ENCODE results near the gene MIA.
"Not testable (repeated sequence)": the region's sequence is repeated elsewhere in the genome, so short reads cannot be mapped to it uniquely, and the experiment has no call there.

MIA gene

DNA sequence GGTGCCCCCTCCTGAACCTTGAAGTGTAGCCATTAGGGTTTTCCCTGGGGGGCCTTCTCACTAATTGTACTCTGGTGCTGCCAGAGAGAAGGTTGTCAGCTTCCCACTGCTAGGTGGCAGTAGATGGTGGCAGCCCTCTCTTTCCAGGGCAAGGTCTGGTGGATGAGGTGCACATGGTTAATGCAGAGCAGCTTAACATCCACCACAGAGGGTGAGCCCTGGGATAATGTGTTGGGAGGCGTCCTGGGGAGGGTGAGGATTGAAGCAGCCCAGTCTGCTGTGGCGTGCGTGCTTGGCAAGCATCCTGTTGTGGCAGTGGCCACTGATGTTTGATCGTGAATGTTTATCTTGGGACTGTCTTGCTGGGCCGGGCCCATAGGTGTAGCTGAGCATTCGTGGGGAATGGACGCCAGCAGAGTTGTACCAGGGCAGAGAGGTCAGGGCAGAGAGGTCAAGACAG, 29.5 kb downstream of the MIA start:
- no peak for DNase-seq

DNA sequence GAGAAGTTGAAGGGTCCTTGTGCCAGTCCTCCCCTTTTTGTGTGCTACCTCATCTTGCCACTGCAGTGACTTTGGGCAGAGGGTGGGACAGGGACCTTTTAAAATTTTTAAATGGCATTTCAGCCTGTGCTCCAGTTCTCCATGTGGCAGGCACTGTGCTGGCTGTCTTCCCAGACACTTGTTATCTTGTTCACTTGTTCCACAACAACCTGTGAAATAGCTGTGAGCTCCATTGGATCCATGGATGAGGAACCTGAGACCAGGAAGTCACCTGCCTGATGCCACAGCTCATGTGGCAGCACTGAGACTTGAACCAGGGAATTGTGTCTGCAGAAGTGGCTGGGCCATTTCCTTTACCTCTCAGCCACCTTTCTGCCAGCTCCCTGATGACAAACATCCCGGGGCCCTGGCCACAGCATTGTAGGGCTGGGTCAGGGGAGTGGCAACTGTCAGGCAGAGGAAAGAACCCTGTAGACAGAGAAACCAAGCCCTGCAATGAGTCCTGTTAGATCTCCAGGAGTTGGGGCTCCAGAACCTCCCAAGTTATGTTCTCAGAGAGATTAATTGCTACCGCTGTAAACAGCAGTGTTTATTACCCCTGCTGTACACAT, 30.0 kb downstream of the MIA start:
- no peak for DNase-seq

DNA sequence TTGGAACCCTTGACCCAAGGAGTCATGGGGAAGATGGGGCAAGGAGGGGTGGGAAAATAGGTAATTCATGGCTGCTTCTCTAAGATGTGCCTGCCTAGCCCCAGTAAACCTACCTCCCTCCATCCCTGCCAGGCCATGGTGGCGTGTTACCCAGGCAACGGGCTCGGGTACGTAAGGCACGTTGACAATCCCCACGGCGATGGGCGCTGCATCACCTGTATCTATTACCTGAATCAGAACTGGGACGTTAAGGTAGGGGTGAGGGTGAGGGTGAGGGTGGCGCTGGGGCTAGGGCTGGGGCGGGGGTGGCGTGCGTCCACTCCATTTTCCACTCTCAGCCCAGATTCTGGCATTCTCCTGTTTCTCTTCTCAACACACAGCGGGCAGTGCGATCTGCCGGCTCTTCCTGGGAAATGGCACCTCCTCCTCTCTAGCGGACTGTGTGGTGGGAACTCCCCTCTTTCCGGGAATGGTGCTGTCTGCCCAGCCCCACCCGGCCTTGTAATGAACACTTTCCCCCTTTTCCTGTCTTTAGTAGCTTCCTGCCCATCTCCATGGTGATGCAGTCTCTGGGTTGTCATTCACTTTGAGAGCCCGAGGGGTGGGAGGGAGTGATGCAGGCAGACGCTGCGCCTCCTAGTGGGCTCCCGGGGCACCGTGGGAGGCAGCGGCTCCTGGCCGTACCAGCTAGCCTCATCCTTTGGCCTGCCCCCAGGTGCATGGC, 31.3 kb downstream of the MIA start:
- DNase-seq, result peak; percentile 58 to 82

DNA sequence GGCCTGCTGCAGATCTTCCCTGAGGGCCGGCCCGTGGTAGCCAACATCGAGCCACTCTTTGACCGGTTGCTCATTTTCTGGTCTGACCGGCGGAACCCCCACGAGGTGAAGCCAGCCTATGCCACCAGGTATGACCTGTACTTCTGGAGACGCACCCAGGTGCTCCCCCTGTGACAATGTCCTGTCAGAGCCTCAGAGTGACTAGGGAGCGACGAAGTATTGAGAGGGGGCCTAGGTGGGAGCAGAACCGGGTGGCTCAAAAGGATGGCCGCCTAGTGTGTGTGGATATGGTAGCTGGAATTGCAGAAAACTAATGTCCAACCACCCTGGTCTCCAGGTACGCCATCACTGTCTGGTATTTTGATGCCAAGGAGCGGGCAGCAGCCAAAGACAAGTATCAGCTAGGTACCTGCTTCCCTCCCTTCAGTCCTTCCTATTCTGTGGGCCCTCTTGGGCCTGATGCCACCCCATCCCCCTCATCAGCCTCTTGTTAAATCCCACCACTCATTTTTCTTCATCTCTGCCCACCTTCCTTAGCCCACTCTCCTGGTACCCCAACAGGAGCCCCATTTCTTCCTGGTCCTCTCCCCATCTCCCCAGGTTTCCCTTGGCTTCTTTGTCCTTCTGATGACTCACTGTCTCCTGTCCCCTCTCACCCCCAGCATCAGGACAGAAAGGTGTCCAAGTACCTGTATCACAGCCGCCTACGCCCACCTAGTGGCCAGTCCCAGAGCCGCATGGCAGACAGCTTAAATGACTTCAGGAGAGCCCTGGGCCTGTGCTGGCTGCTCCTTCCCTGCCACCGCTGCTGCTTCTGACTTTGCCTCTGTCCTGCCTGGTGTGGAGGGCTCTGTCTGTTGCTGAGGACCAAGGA, 32.1 kb downstream of the MIA start:
- no peak for DNase-seq

DNA sequence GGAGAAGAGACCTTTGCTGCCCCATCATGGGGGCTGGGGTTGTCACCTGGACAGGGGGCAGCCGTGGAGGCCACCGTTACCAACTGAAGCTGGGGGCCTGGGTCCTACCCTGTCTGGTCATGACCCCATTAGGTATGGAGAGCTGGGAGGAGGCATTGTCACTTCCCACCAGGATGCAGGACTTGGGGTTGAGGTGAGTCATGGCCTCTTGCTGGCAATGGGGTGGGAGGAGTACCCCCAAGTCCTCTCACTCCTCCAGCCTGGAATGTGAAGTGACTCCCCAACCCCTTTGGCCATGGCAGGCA, 32.7 kb downstream of the MIA start:
- DNase-seq, result no peak

DNA sequence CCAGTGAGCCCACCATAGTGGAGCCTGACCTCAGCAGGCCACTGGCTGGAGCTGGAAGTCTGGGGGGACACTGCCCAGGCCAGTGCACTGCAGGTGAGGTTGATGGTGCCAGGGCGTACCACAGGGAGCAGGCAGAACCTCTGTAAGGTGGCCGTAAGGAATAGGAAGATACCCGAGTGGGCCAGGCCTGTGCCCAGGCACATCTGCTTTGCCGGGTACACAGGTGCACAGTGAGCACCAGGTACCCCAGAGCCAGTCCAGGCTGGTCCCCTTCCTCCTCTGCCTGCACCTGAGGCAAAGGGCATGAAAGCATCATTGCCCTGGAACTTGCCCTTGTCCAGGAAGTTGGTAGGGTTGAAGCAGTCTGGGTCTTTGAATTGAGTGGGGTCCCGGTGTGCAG, 33.2 kb downstream of the MIA start:
- DNase-seq, result no peak

DNA sequence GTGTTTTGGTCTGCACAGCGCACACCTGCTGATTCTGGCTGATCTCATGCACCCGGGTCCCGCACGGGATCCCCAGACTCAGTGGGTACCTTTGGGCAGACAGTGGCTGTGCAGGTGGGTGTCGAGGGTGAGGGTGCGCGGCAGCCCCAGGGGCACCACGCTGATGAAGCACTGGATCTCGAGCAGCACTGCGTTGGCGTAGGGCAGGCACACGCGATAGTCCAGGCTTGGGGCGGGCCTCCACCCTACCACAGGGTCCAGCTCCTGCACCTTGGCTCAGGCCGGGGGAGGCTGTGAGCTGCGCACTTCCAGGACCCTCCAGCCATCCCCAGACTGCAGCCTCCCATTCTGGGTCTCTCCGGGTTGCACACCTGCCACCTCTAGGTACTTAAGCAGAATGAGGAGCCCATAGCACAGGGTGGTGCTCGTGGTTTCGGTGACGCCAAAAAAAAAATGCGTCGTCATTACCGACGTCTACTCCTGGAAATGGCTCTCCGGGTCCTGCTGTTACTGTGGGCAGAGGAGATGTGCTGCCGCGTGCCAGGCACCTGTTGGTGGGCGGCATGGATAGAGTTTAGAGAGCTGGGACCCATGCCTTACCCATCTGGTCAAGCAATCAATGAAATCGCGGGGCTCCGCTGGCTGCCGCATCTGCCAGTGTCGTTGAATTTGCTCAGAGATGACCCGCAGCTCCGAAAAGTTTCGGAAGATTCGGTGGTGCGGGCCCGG, 34.2 kb downstream of the MIA start:
- no peak for DNase-seq

DNA sequence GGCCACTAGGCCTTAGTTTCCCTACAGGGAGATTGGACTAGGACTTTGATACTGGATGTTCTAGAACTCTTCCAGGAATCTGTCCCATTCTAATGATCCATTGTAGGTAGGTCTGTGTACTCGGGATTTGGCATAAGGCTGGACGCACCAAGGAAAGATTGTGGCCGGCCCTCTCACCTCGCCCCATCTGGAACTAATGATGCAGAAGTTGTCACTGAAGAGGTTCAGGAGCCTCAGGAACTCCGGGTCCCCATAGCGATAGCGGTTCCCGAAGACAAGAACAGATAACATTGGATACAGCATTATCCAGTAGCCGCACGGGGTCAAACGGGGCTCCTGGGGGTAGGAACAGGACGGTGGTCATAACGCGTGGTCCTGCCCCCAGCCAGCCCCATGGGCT, 34.8 kb downstream of the MIA start:
- DNase-seq, result no peak

DNA sequence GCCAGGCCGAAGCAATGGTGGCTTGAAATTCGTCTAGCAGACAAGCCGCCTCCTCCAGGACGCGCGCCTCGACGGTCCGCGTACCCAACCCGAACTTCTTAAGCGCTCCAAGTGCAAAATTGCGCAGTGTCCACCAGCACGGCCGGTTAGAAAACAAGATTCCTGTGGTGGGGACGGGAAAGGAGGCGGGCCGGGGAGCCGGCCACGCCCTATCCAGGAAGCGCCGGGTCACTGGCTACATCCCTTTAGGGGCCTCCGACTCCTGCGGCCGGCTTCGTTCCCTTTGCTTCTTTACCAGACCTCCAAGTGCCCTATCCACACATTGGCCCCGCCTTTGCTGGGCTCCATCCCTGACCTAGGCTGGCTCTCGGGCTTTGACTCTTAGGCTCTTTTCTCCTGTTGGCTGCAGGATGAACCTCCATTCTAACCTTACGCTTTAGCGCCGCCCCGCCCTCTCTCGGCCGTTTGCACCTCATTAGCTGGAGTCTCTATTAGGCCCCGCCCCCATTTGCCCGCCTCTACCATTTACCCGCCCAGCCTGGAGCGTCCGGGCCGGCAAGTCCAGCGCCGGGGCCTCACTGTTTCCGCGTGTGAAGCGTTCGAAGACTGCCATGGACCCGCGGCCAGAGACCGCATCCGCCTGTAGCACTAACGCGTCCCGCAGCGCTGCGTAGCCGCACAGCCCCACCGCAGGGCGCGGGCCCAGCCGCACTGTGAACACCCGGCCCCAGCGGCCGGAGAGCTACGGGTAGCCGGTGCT, 35.5 kb downstream of the MIA start:
- peak in 1 of 2 experiments; percentile 58 for DNase-seq

DNA sequence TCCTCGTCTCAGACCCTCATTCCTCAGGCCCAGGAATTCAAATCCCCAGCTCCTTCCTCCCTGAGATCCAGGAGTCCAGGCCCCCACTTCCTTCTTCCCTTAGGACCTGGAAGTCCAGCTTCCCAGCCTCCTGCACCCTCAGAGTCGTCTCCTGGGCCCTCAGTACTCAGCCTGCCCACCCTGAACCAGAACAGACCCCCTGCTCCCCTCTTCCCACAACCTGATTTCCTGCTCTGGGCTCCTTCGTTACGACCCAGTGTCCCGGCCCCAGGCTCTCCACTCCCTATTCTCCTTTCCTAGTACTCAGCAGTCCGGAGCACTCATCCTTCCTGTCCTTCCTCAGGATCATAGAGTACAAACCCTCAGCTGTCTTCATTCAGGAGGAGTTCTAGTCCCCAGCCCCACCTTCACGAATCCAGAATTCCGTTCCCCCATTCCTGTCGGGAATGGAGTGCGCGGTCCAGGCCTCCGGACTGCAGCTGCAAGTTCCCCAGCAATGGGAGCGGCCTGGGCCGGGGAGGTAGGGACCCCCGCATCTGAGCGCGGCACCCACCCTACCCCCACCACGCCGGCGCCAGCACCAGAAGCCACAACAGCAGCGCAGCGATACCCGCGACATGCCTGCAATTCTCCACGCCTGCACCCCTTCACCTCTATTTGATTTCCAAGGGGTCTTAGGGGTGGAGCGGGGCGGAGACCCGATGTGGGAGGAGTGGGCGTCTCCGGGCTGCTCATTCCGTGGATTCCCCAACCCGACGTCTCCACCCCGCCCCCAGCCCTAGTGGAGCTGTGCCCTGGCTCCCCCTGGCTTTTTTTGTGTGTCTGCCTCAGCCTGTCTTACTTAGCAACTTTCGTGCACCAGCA, 36.4 kb downstream of the MIA start:
- no peak for DNase-seq

DNA sequence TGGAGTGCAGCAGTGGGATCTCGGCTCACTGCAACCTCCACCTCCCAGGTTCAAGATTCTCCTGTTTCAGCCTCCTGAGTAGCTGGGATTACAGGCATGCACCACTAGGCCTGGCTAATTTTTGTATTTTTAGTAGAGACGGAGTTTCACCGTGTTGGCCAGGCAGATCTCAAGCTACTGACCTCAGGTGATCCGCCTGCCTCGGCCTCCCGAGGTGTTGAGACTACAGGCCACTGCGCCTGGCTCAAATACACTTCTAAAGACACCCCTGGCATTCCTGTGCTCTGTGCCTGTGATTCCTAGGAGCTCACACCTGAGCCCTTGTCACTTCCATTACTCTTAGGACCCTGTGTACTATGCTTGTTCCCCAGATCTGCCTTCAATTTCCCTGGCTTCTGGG, 37.2 kb downstream of the MIA start:
- not testable (repeated sequence) for DNase-seq

DNA sequence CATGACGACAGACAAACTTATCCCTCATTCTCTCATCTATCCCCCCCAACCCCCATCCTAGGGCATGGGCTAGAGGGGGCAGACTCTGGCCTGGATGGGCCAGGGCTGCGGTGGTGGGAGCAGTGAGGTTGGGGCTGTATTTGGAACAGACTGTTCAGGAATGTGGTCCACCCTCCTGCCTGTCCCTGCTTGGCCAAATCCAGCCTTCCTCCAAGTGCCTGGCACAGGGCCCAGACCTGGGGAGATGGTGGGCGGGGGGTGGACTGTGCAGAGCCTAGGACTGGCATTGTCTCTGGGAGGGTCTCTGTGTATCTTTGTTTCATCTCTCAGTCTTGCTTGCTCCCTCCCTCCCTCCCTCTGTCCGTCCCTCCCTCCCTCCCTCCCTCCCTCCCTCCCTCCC, 37.9 kb downstream of the MIA start:
- no peak for DNase-seq

DNA sequence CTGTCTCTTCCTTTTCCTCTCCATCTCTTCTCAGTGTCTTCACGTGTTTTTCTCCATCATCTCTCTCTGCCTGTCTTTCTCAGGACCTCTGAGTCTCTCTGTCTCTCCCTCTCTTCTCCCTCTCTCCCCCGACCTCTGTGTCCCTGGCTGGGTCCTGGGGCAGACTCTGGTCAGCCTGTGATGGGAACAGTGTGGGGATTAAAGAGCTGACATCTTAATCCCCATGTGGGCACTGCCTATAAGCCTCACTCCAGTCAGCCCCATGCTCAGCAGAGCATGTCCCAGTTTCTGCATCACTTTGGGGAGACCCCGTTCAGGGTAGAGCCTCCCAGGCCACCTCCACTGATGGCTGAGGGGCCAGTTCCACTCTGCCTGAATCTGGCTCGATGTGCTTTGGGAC, 39.9 kb downstream of the MIA start:
- DNase-seq, result no peak

DNA sequence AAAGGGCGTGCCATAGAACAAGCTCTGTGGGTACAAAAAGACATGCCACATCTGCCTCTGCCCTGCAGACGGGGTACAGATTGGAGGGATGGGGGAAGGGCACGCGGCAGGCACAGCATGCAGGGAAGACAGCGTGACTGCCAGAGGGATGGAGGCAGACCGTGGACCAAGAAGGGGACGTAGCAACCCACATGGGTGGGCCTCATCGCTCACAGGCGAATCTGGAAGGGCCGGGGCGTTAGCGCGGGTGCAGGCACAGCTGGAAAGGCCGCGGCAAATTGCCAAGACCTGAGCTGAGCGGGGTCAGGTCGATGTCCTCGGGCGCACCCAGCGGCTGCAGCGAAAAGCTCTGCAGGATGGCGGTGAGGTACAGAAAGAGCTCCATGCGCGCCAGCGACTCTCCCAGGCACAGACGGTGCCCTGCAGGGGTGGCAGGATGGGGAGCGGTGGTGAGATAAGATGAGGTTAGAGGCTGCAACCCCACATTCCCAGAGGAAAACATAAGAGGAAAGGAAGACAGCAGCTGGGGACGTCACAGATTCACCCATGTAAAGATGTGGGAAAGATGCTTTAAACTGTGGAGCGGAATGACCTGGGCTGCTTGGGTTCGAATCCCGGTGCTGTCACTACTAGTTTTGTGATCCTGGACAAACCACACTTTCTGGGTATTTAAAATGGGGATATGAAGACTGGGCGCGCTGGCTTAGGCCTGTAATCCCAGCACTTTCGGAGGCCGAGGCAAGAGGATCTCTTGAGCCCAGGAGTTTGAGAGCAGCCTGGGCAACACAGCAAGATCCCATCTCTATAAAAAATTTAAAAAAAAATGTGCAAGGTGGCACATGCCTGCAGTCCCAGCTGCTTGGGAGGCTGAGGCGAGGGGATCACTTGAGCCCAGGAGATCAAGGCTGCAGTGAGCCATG, 43.4 kb downstream of the MIA start:
- not testable (repeated sequence) for DNase-seq

DNA sequence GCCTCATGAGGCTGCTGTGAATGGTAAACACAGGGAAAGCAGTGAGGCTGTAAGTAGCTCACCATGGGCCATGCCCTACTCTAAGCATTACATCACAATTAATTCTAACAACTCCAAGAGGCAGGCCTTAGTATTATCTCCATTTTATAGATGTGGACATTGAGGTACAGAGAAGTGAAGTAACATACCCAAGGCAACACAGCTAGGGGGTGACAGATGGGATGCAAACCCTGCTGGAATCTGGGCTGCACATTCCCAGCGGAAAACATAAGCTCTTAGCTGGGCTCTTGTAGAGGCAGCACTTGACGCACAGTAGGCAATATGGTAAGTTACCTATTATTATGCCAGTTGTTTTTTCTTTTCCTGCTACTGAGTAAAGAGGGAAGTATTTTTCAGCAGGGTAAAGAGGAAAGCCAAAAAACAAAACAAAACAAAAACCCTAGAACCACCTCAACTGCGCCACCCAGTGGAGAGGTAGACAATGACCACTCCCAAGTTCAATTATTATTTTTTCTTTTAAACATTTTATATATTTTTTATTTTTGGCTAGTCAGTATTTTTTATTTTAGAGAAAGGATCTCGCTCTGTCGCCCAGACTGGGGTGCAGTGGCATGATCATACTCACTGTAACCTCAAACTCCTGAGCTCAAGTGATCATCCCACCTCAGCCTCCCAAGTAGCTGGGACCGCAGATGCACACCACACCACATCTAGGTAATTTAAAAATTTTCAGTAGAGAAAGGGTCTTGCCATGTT, 44.3 kb downstream of the MIA start:
- peak in 1 of 2 experiments; percentile 33 for DNase-seq

DNA sequence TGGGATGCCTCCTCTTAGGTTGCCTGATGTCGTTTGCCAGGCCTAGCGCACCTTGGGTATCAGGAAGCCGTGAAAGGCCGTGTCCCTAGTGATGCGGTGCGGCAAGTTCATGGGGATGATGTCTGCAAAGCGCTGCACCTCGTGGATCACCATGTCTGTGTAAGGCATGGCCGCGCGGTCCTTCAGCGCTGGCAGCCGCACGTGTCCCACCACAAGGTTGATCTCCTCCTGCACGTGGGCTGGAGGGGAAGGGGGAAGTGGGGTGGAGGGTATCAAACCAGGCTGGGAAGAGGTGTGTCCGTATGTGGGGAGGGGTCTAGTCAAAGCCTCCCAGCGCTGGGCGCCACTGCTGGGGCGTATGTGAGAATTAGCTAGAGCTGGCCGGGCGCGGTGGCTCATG, 46.8 kb downstream of the MIA start:
- no peak for DNase-seq

DNA sequence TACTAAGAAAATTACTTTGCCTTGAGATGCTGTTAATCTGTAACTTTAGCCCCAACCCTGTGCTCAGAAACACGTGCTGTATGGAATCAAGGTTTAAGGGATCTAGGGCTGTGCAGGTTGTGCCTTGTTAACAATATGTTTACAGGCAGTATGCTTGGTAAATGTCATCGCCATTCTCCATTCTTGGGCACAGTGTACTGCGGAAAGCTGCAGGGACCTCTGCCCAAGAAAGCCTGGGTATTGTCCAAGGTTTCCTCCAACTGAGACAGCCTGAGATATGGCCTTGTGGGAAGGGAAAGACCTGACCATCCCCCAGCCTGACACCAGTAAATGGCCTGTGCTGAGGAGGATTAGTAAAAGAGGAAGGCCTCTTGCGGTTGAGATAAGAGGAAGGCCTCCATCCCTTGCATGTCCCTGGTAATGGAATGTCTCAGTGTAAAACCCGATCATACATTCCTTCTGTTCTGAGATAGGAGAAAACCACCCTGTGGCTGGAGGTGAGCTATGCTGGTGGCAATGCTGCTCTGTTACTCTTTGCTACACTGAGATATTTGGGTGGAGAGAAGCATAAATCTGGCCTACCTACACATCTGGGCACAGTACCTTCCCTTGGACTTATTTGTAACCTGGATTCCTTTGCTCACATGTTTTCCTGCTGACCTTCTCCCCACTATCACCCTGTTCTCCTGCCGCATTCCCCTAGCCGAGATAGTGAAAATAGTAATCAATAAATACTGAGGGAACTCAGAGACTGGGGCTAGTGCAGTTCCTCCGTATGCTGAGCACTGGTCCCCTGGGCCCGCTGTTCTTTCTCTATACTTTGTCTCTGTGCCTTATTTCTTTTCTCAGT, 47.6 kb downstream of the MIA start:
- DNase-seq, result not testable (repeated sequence)

DNA sequence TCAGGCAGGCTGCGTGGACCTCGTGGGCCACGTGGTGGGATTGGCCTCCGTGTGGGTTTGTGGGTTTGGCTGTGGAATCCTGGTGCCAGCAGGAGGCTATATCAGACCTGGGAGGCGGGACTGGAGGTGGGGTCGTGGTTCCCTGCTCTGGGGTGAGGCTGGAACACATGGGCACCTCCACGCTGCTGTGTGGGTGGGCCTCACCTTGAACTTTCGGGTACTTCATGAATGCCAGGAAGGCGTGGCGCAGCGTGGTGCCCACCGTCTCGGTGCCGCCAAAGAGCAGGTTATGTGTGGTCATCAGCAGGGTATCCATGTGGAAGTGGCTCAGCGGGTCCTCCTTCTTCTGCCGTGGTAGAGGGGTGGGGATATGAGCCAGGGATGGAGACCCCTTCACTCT, 49.6 kb downstream of the MIA start:
- not testable (repeated sequence) for DNase-seq
